Measurements from ENCODE around the gene ZNF18. TPM values are rescaled to one million over a fixed set of nuclear protein-coding genes. Genes with fewer than 3 reads are reported as not detected.

ZNF18 gene
- total RNA-seq, 2 donors from 2014 or later, result 5.5 to 6.2 TPM

- H3K9me3 ChIP-seq, result no peaks in the 10 kb centered on the region
- H3K4me1 ChIP-seq, result peaks cover 6% of the 10 kb centered on the region
- no peak overlapping the region for H3K4me3 ChIP-seq
- H3K9ac ChIP-seq (ENCODE audit: low read depth in 2 of 2, low read length in 2 of 2), result no peak overlapping the region
- no peaks in the 10 kb centered on the region for H3K27me3 ChIP-seq
- intact Hi-C loops (cut with DNase I), result no loop called here
- TF ChIP-seq, protein P1, sequence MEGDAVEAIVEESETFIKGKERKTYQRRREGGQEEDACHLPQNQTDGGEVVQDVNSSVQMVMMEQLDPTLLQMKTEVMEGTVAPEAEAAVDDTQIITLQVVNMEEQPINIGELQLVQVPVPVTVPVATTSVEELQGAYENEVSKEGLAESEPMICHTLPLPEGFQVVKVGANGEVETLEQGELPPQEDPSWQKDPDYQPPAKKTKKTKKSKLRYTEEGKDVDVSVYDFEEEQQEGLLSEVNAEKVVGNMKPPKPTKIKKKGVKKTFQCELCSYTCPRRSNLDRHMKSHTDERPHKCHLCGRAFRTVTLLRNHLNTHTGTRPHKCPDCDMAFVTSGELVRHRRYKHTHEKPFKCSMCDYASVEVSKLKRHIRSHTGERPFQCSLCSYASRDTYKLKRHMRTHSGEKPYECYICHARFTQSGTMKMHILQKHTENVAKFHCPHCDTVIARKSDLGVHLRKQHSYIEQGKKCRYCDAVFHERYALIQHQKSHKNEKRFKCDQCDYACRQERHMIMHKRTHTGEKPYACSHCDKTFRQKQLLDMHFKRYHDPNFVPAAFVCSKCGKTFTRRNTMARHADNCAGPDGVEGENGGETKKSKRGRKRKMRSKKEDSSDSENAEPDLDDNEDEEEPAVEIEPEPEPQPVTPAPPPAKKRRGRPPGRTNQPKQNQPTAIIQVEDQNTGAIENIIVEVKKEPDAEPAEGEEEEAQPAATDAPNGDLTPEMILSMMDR (IDR thresholded peaks at IDR 0.05), result no peak
- no peak overlapping the region for H3K27ac ChIP-seq
- no peaks in the 10 kb centered on the region for H3K36me3 ChIP-seq
- DNase-seq, result no peak
Observed at GRCh38 chr17:12022310-12022709, 25.0 kb upstream of the ZNF18 start.

DNA sequence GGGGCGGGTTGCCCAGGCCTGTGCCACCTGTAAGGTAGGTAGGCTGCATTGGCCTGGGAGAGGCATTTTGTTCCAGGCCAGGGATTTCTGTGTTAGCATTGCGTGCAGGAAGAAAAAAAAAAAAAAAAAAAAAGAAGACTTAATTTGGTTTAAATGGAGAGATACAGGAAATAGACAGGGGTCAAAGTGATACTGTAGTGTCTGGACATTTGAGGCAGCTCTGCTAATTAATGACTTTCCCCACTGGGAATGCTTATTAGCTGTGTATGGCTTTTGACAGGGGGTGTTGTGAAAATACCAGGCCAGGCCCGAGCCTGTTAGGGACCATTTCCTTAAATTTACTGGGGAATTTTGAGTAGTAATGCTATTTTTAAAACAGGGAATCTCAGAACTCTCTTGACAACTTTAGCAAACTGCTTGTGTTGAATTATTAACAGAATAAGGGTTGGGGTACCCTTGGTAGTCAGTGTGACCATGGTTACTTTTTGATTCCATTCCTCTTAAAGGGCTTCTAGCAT is 24.4 kb upstream of the ZNF18 start:
- TF ChIP-seq, protein P1 (IDR thresholded peaks at IDR 0.05), result no peak
- Histone ChIP-seq H3K27ac (no peak overlapping the region), H3K4me3 (peak overlapping the region; percentile 88), H3K9ac (ENCODE audit: low read depth in 2 of 2, low read length in 2 of 2) (peak overlapping the region; percentile 56 to 95), H3K4me1 (peaks cover 6% of the 10 kb centered on the region), H3K27me3 (no peaks in the 10 kb centered on the region), H3K9me3 (no peaks in the 10 kb centered on the region), H3K36me3 (no peaks in the 10 kb centered on the region)
- DNase-seq, result no peak
- intact Hi-C loops (cut with DNase I), result no loop called here

- peak; percentile 97 for DNase-seq
- no peaks in the 10 kb centered on the region for H3K9me3 ChIP-seq
- intact Hi-C loops (cut with DNase I), result no loop called here
- no peaks in the 10 kb centered on the region for H3K27me3 ChIP-seq
- H3K36me3 ChIP-seq, result no peaks in the 10 kb centered on the region
- H3K4me1 ChIP-seq, result peaks cover 6% of the 10 kb centered on the region
- H3K27ac ChIP-seq, result peak within 1 kb of the TSS; percentile 80
- H3K9ac ChIP-seq (ENCODE audit: low read depth in 2 of 2, low read length in 2 of 2), result peak within 1 kb of the TSS; percentile 58 to 95
- TF ChIP-seq, protein P1 (IDR thresholded peaks at IDR 0.05), result no peak
- H3K4me3 ChIP-seq, result peak within 1 kb of the TSS; percentile 88
Observed at GRCh38 chr17:12020642-12021622, 23.7 kb upstream of the ZNF18 start, which contains the start of gene MAP2K4. Gene MAP2K4 (plus strand): TSS chr17:12020877. CDS start chr17:12020887, 10 bp downstream.

GRCh38 chr17:12007466-12007865 is 10.2 kb upstream of the ZNF18 start:
- no peaks in the 10 kb centered on the region for H3K27me3 ChIP-seq
- no peaks in the 10 kb centered on the region for H3K36me3 ChIP-seq
- TF ChIP-seq, protein P1 (IDR thresholded peaks at IDR 0.05), result no peak
- no peaks in the 10 kb centered on the region for H3K9me3 ChIP-seq
- no peak for DNase-seq
- H3K27ac ChIP-seq, result no peak overlapping the region
- no peak overlapping the region for H3K4me3 ChIP-seq
- no peak overlapping the region for H3K9ac ChIP-seq (ENCODE audit: low read depth in 2 of 2, low read length in 2 of 2)
- no peaks in the 10 kb centered on the region for H3K4me1 ChIP-seq
- intact Hi-C loops (cut with DNase I), result no loop called here

DNA sequence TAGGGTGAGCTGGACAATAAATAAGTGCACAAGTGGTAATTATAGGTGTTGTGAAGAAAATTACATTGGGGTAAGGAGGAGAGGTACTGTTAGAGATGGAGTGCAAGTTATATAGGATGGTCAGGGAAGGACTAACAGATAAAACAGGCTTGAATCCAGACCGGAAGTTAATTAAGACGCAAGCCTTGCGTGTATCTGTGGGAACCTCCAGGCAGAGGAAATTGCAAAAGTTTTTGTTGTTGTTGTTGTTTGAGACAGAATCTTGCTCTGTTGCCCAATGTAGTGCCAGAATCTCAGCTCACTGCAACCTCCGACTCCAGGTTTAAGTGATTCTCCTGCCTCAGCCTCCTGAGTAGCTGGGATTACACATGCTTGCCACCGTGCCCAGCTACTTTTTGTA is 2.4 kb upstream of the ZNF18 start:
- Histone ChIP-seq H3K4me1 (no peaks in the 10 kb centered on the region), H3K27me3 (no peaks in the 10 kb centered on the region), H3K27ac (no peak overlapping the region), H3K9me3 (no peaks in the 10 kb centered on the region), H3K9ac (ENCODE audit: low read depth in 2 of 2, low read length in 2 of 2) (no peak overlapping the region), H3K4me3 (no peak overlapping the region), H3K36me3 (no peaks in the 10 kb centered on the region)
- TF ChIP-seq, protein P1 (IDR thresholded peaks at IDR 0.05), result no peak
- no peak for DNase-seq
- intact Hi-C loops (cut with DNase I), result no loop called here

Measured in colonic mucosa (tissue), 4 donors.